ENCODE data around the gene SGK1.

DNA sequence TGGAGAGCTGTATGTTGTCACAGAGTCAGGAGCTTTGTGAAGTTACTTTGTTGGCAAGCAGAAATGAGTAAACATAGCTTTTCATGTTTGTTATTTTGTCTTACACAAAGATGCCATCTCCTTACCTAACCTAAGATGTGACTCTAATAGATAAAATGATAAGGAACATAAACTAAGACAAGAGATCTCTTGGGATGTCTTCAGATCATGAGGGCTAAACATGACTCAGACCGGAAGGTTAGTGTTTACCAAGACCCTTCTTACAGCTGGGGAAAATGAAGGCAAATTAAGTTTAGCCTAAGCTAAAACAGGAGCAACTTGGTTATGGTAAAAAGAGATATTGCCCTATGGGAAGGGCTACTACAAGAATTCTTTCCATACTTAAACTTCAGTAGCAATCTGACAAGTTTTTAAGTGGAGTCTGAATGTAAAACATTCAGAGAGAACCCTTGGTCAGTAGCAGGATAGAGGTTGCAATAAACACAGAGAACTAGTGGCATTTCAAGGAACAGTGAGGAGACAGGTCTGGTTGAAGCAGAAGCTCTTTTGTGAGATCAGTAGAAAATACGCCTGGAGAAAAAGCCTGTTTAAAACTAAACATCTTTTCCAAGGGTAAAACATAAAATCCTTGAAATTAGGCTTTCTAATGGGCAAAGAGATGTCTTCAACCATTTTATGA lies 29.9 kb downstream of the SGK1 start:
- no peak for TF ChIP-seq POLR2A (IDR thresholded peaks at IDR 0.05; ENCODE audit: low read depth, low read length)
- TF ChIP-seq TAF1 (IDR thresholded peaks at IDR 0.05; ENCODE audit: low read depth, low read length) = no peak
- TF ChIP-seq POLR2AphosphoS5 (IDR thresholded peaks at IDR 0.05; ENCODE audit: low read depth, low read length) = no peak
- TF ChIP-seq PAX5 (IDR thresholded peaks at IDR 0.05; ENCODE audit: insufficient read depth, low read length, severe bottlenecking) = no peak
- no peak for TF ChIP-seq POU2F2 (IDR thresholded peaks at IDR 0.05; ENCODE audit: low read depth, low read length)
